Thyroid gland (tissue), 4 donors: ENCODE measurements around the gene RBM48.

Source experiments
- CTCF ChIP-seq, 6 experiments: fragments of 200-600 bp in 3 of 6; fragments of 450-650 bp in 3 of 6; sonication (generic) in 3 of 6; IDR thresholded peaks; one replicate each; pipeline ENCODE4 v1.5.1; 2016 to 2019; ENCODE audit warnings: antibody characterized with exemption in 6 of 6, mild to moderate bottlenecking in 2 of 6, inconsistent platforms in 1 of 6, moderate library complexity in 1 of 6
- POLR2A ChIP-seq, 2 donors: fragments of 450-650 bp; IDR thresholded peaks; one replicate each; pipeline ENCODE4 v1.6.1; 2017; ENCODE audit warnings: antibody characterized with exemption in 2 of 2, mild to moderate bottlenecking in 2 of 2, moderate library complexity in 1 of 2

GRCh38 chr7:92517631-92518030 is 11.0 kb upstream of the RBM48 start:
- TF ChIP-seq CTCF (IDR thresholded peaks at IDR 0.05) (no peak), POLR2A (IDR thresholded peaks at IDR 0.05) (no peak)
